Head of caudate nucleus (tissue), 42 donors: Measurements from ENCODE around the gene TNFRSF4.

Source experiments
- DNase-seq, 42 donors: peaks; one replicate each; pipeline versions ENCODE4 v3.0.0 to v3.0.0-alpha.2; 2020 to 2021; ENCODE audit warnings: mixed read lengths in 7 of 42
- intact Hi-C: fragments of 100-400 bp; cut with DNase I; formaldehyde crosslinking; loops from one replicate; pipeline ENCODE4 v1.15.0; 2022

Gene TNFRSF4

GRCh38 chr1:1236176-1236763, 22.3 kb upstream of the TNFRSF4 start:
- intact Hi-C loops = no loop called here

GRCh38 chr1:1235016-1235744, 21.2 kb upstream of the TNFRSF4 start:
- intact Hi-C loops = no loop called here
- DNase-seq = no peak

More at GRCh38 chr1:1236176-1236763, 22.3 kb upstream of the TNFRSF4 start:
- no peak for DNase-seq

- no peak for DNase-seq
- intact Hi-C loops = loop anchor here (5.0 kb wide), 2 partner anchors 38 to 117 kb away; partner anchors contain the start of genes C1orf159 and UBE2J2
These were observed 20.3 kb upstream of the TNFRSF4 start for GRCh38 chr1:1234180-1234808.

- DNase-seq = no peak
- intact Hi-C loops = loop anchor here (5.0 kb wide), 2 partner anchors 39 to 116 kb away; partner anchors contain the start of genes C1orf159 and UBE2J2
These were observed 19.6 kb upstream of the TNFRSF4 start for GRCh38 chr1:1233567-1233892.

GRCh38 chr1:1232796-1233566, 19.0 kb upstream of the TNFRSF4 start:
- peak in 1 of 42 donors; percentile 35 for DNase-seq
- intact Hi-C loops = loop anchor here (5.0 kb wide), 2 partner anchors 39 to 116 kb away; partner anchors contain the start of genes C1orf159 and UBE2J2

- intact Hi-C loops = loop anchor here (5.0 kb wide), 2 partner anchors 40 to 115 kb away; partner anchors contain the start of genes C1orf159 and UBE2J2
These were observed 18.3 kb upstream of the TNFRSF4 start, which contains the start of gene B3GALT6 for GRCh38 chr1:1232208-1232795. Gene B3GALT6, plus strand, starts transcription at chr1:1232237. Its CDS starts 42 bp downstream, at chr1:1232279.

GRCh38 chr1:1231400-1232207, 17.7 kb upstream of the TNFRSF4 start, which contains the start of gene SDF4:
Gene SDF4, minus strand, starts transcription at chr1:1232001. Its CDS starts 3,229 bp downstream, at chr1:1228772.
- intact Hi-C loops = loop anchor here (5.0 kb wide), 2 partner anchors 41 to 114 kb away; partner anchors contain the start of genes C1orf159 and UBE2J2
- peak; percentile 88 to 99 (median 97) for DNase-seq

More at GRCh38 chr1:1232208-1232795, 18.3 kb upstream of the TNFRSF4 start, which contains the start of gene B3GALT6:
- peak in 10 of 42 donors; percentile 29 to 67 (median 52) for DNase-seq

- intact Hi-C loops = loop anchor here (5.0 kb wide), 2 partner anchors 41 to 114 kb away; partner anchors contain the start of genes C1orf159 and UBE2J2
- peak in 2 of 42 donors; percentile 8 to 15 for DNase-seq
These were observed 16.9 kb upstream of the TNFRSF4 start for GRCh38 chr1:1230656-1231399.

GRCh38 chr1:1229770-1230169, 15.8 kb upstream of the TNFRSF4 start:
- intact Hi-C loops = loop anchor here (5.0 kb wide), 2 partner anchors 43 to 112 kb away; partner anchors contain the start of genes C1orf159 and UBE2J2
- no peak for DNase-seq

- no peak for DNase-seq
- intact Hi-C loops = no loop called here
These were observed 14.8 kb upstream of the TNFRSF4 start for GRCh38 chr1:1228596-1229321.

- no peak for DNase-seq
- intact Hi-C loops = no loop called here
These were observed 14.2 kb upstream of the TNFRSF4 start for GRCh38 chr1:1228187-1228586.

- intact Hi-C loops = no loop called here
- no peak for DNase-seq
These were observed 13.4 kb upstream of the TNFRSF4 start for GRCh38 chr1:1227386-1227785.

- intact Hi-C loops = no loop called here
These were observed 12.8 kb upstream of the TNFRSF4 start for GRCh38 chr1:1226566-1227362.

GRCh38 chr1:1225913-1226312, 12.0 kb upstream of the TNFRSF4 start:
- intact Hi-C loops = no loop called here
- no peak for DNase-seq

More at GRCh38 chr1:1226566-1227362, 12.8 kb upstream of the TNFRSF4 start:
- DNase-seq = no peak

GRCh38 chr1:1225238-1225845, 11.4 kb upstream of the TNFRSF4 start:
- DNase-seq = no peak
- intact Hi-C loops = no loop called here
